HG02970 (cell line): ENCODE data around the gene ADNP2.
"Not testable (repeated sequence)": the region's sequence is repeated elsewhere in the genome, so short reads cannot be mapped to it uniquely, and the experiment has no call there.

Experiments
- ATAC-seq: cut with Tn5 transposase; IDR thresholded peaks from one replicate; pipeline ENCODE4 v1.9.1; 2021; ENCODE audit warnings: mild to moderate bottlenecking, moderate library complexity, moderate number of reproducible peaks; ENCODE audit not compliant: unreplicated experiment, low FRiP score

ADNP2 gene

GRCh38 chr18:80140455-80140985, 31.5 kb downstream of the ADNP2 start:
- no peak for ATAC-seq

GRCh38 chr18:80143881-80144280, 34.8 kb downstream of the ADNP2 start:
- ATAC-seq, result no peak

DNA sequence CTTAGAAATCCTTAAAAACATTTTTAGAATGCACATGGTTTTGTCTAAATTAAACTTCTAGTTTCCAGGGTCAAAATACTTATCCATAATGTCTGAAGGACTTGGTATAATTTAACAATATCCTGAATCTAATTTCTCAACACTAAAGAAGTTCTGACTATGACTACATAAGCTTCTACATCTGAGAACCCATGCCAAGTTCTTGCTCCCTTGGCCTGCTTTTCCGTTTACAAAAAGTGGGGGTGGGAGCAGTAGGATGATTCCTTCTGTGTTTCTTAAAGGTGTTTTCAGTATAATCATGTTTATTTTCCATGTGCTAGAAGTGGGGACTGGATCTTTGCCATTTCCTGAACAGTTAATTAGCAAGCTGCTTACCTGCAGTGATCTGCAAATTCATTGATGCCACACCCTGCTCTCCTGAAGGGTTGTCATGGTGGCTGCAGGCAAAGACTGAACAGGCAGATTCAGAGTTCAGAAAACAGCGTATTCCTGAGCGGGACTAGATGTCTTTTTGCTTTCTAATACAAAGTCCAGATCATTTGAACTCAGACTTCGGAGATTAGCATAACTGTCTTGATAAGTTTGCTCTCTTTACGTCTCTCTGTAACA, 36.2 kb downstream of the ADNP2 start:
- no peak for ATAC-seq

GRCh38 chr18:80147037-80147417, 38.0 kb downstream of the ADNP2 start:
- ATAC-seq, result peak; percentile 13

DNA sequence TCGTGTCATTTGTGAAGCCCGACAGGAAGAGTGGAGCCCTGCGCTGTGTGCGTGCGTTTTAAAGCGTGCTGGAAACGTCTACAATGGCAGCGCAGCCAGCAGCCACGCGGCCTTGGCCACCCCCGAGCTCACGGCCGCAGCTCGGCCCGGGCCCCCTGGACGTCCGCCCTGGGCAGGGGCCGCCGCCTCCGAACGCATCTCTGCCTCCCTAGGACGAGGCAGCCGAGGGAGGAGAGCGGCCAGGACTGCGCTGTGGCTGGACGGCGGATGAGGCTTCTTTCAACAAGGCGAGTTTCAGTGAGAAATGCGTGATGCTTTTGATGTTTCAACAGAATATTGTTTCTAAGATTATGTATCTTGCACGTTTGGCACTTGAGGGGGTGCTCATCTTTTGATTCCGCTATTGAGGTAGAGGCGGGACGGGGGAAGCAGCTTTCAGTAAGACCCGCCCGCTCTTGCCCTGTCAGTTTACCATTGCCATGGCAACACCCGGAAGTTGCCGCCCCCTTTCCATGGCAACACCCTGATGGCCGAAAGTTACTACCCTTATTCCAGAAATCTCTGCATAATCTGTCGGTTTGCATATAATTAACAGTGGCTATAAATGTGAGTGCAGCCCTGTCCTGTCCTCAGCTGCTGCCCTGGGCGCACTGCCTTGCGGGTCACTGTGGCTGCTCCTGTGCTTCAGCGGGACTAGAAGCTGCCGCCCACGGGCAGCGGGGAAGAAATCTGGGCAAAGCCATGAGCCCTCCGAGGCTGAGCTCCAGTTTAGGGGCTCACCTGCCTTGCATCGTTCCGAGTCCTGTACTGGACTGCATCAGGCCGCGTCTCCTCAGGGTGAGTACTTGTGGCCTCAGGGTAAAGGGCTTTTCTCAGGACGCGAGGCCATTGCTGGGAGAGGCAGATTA, 38.6 kb downstream of the ADNP2 start:
- ATAC-seq, result peak; percentile 57

DNA sequence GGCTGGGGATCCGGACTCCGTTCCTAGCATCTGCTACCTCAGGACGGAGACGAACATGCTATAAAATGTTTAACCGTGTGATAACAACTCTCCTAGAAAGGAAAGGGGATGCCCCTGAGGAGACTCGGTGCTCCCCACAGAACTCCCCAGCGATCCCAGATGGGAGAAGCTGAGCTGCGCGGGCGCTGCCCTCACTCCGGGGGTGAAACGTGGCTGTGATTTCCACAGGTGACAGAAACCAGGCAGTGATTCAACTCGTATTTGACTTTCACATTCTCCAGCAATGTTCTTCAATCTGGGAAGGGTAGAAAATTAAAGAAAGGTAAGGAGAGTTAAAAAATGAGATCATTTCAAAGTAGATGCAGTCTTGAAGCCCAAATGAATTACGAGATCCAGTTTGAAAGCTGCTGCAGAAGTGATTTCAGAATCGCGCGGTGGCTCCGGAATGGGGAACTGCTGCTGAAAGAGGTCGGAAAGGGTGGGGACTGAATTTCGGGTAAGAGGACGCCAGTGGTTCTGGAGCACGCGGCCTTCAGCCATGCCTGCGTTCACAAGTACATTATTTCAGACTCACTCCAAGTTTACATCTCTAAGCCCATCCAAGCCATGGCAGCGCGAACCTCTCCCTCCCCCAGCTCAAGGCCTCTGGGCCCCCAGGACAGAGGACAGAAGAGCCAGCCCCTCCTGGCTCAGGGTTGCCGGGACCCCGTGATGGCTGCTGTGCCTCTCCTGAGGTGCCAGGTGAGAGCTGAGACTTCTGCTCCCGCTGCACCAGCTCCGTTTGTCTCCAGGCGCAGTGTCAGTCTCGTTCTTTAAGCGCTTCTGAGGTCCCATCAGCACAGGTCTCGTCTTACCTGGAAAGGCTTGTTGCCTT, 39.5 kb downstream of the ADNP2 start:
- ATAC-seq, result peak; percentile 22

GRCh38 chr18:80149667-80150066, 40.6 kb downstream of the ADNP2 start:
- no peak for ATAC-seq

DNA sequence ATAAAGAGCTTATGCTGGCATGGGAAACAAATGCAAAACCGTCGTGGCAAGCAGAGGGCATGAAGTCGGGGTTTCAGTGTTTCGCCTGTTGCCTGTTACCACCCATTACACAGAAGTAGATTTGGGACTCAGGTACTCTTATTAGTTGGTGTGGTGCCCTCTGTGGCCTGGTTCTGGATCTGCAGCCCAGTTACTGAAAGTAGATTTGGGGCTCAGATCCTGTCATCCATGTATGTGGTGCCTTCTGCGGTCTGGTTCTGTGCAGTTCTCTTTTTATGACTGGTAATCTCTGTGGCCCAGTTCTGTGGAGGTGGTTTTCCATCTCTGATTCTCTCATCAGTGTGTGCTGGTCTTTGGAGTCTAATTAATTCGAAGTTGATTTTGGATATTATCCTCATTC, 45.2 kb downstream of the ADNP2 start:
- ATAC-seq, result no peak

GRCh38 chr18:80157708-80158343, 48.8 kb downstream of the ADNP2 start:
- no peak for ATAC-seq

GRCh38 chr18:80158365-80158764, 49.3 kb downstream of the ADNP2 start:
- ATAC-seq, result no peak

- ATAC-seq, result peak; percentile 57
Measured at GRCh38 chr18:80159713-80160636, 50.9 kb downstream of the ADNP2 start.

- no peak for ATAC-seq
Measured at GRCh38 chr18:80161781-80162417, 52.8 kb downstream of the ADNP2 start.

GRCh38 chr18:80163183-80163582, 54.1 kb downstream of the ADNP2 start:
- no peak for ATAC-seq

DNA sequence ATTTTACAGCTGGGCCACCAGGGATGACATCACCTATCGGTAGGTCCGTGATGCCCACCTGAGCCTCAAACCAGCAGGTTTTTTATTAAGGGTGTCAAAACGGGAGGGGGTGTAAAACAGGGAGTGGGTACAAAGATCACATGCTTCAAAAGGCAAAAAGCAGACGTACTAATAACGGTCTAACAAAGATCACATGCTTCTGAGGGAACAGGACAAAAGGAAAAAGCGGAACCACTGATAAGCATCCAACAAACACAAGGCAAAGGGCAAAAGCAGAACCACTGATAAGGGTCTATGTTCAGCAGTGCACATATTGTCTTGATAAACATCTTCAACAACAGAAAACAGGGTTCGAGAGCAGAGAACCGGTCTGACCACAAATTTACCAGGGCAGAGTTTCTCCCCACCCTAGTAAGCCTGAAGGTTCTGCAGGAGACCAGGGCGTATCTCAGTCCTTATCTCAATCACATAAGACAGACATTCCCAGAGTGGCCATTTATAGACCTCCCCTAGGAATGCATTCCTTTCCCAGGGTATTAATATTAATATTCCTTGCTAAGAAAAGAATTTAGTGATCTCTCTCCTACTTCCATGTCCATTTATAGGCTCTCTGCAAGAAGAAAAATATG, 55.8 kb downstream of the ADNP2 start:
- ATAC-seq, result not testable (repeated sequence)

DNA sequence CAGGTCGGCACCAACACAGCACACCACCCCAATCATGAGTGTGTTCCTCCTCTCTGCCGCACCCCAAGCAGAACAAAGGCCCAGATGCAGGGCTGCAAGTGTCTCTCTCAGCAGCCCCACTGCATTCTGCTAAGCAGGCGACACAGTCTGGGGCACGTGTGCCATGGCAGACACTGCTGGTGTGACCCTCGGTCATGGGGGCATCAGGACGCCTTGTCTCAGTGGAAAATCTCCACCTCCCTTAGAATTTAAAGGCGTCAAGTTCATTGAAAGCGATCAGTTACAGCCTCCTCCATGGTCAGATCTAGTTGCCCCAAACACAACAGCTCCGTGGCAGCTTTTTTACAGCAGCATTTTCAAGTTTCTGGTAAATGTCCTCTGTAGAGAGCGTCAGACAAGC, 57.2 kb downstream of the ADNP2 start:
- ATAC-seq, result no peak

DNA sequence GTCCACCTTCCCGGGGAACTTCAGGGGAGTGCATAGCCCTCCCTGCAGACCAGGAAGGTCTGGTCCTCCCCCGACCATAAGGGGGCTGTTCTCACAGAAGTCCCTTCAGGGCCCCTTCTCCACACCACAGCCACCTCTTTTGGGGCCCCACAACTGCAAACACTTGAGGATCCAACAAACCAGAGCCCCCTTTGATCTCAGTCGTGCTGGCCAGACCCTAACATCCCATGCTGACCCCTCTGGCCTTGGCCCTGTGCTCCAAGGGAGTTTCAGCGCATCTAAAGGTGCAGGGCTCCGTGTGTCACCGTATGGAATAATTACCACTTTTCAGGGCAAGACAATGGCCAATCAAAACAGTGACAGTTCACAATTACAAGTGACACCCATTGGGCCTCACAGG, 57.7 kb downstream of the ADNP2 start:
- no peak for ATAC-seq

GRCh38 chr18:80167331-80167730, 58.3 kb downstream of the ADNP2 start:
- no peak for ATAC-seq

GRCh38 chr18:80167931-80168330, 58.9 kb downstream of the ADNP2 start:
- ATAC-seq, result no peak
